Gastrocnemius medialis (tissue), 4 donors: ENCODE measurements around the gene MRPS2. TPM values are rescaled to one million over a fixed set of nuclear protein-coding genes. Genes with fewer than 3 reads are reported as not detected.

Experiments
- ATAC-seq, 2 donors: fragments of 150-250 bp; one replicate each; pipeline ENCODE4 v1.9.1; 2016
- DNase-seq, 2 donors: peaks; one replicate each; pipeline ENCODE4 v3.0.0-alpha.2; 2019
- H3K27ac ChIP-seq, 4 donors: fragments of 200-600 bp; sonication (generic); 1 replicate in 1 of 4; 2 replicates in 3 of 4; pipeline ENCODE4 v1.5.1; 2016 to 2018; ENCODE audit warnings: mild to moderate bottlenecking in 2 of 4, moderate library complexity in 1 of 4
- H3K27me3 ChIP-seq, 3 donors: fragments of 200-600 bp; sonication (generic) in 2 of 3; 1 replicate in 1 of 3; 2 replicates in 2 of 3; pipeline versions ENCODE4 v1.5.1 to v1.6.0; 2016 to 2019; ENCODE audit warnings: mild to moderate bottlenecking in 1 of 3, moderate library complexity in 1 of 3
- H3K36me3 ChIP-seq, 2 donors: fragments of 200-600 bp; sonication (generic) in 1 of 2; one replicate each; pipeline ENCODE4 v1.5.1; 2017 to 2018
- H3K4me1 ChIP-seq, 2 donors: fragments of 200-600 bp; sonication (generic) in 1 of 2; one replicate each; pipeline ENCODE4 v1.5.1; 2016 to 2017; ENCODE audit warnings: mild to moderate bottlenecking in 2 of 2
- H3K4me3 ChIP-seq, 4 donors: fragments of 200-600 bp; sonication (generic) in 3 of 4; 1 replicate in 1 of 4; 2 replicates in 3 of 4; pipeline ENCODE4 v1.5.1; 2016 to 2019; ENCODE audit warnings: mild to moderate bottlenecking in 2 of 4
- H3K9me3 ChIP-seq, 3 donors: fragments of 200-600 bp; sonication (generic) in 2 of 3; 1 replicate in 1 of 3; 2 replicates in 2 of 3; pipeline ENCODE4 v1.5.1; 2016 to 2019
- POLR2A ChIP-seq, 2 donors: fragments of 450-650 bp; IDR thresholded peaks; one replicate each; pipeline ENCODE4 v1.6.1; 2017; ENCODE audit warnings: antibody characterized with exemption in 2 of 2, mild to moderate bottlenecking in 2 of 2, moderate library complexity in 2 of 2
- in situ Hi-C, 4 donors: fragments of 200-750 bp; cut with MboI; loops; one replicate each; pipeline versions ENCODE4 v1.15.0 to v1.8.0; 2017; ENCODE audit warnings: low sequenced_read_pairs in 4 of 4
- intact Hi-C: fragments of 100-400 bp; cut with DNase I; formaldehyde crosslinking; loops from one replicate; pipeline ENCODE4 v1.15.1; 2023; ENCODE audit warnings: low total_unique reads
- total RNA-seq, 4 donors: library from RNA; depleted of rRNA; stranded (reverse); fragments of >200 nt; gene quantifications; one replicate each; pipeline versions ENCODE4 v1.1.0 to v1.2.3, GENCODE V29; 2016
- TF ChIP-seq, protein P1 (sequence below), 5 experiments: fragments of 450-650 bp in 3 of 5; fragments of 200-600 bp in 2 of 5; sonication (generic) in 2 of 5; IDR thresholded peaks in 4 of 5; conservative IDR thresholded peaks in 1 of 5; 1 replicate in 4 of 5; 2 replicates in 1 of 5; pipeline ENCODE4 v1.5.1; 2016 to 2019; ENCODE audit warnings: antibody characterized with exemption in 5 of 5, mild to moderate bottlenecking in 3 of 5, moderate library complexity in 3 of 5

The MRPS2 gene
- total RNA-seq, 4 donors from 2014 or later, result 48.8 to 108 (median 69.5) TPM

DNA sequence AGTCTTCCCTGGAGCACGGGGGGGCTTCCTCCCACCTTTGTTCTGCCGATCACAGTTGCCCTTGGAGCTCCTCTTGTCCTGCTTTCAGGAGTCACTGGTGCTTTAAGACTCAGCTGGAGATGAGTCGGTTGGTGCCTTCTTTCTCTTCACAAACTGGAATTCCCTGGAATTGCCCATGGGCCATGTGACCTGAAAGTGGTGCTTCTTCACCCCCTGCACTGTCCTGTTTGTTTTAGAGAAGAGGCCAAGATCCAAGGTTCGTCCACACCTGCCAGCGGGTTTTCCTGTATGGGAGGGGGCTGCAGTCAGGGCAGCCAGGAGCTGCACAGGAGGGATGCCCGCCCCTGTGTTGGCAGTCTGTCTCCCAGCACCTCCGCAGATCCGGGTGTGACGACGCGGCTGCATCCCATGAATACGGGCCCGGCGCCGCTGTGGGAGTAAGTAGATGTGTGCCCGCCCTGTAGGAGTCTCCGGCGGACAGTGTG, 9.5 kb upstream of the MRPS2 start:
- TF ChIP-seq POLR2A (IDR thresholded peaks at IDR 0.05), result no peak
- TF ChIP-seq, protein P1, sequence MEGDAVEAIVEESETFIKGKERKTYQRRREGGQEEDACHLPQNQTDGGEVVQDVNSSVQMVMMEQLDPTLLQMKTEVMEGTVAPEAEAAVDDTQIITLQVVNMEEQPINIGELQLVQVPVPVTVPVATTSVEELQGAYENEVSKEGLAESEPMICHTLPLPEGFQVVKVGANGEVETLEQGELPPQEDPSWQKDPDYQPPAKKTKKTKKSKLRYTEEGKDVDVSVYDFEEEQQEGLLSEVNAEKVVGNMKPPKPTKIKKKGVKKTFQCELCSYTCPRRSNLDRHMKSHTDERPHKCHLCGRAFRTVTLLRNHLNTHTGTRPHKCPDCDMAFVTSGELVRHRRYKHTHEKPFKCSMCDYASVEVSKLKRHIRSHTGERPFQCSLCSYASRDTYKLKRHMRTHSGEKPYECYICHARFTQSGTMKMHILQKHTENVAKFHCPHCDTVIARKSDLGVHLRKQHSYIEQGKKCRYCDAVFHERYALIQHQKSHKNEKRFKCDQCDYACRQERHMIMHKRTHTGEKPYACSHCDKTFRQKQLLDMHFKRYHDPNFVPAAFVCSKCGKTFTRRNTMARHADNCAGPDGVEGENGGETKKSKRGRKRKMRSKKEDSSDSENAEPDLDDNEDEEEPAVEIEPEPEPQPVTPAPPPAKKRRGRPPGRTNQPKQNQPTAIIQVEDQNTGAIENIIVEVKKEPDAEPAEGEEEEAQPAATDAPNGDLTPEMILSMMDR (IDR thresholded peaks at IDR 0.05 in 4 of 5, conservative IDR thresholded peaks at IDR 0.05 in 1 of 5), result no peak
- ATAC-seq (no peak), DNase-seq (no peak)
- Histone ChIP-seq H3K36me3 (peaks cover 0 to 3% of the 10 kb centered on the region in 2 donors), H3K27ac (no peak overlapping the region), H3K4me1 (no peaks in the 10 kb centered on the region), H3K9me3 (no peaks in the 10 kb centered on the region), H3K4me3 (no peak overlapping the region), H3K27me3 (no peaks in the 10 kb centered on the region)
- intact Hi-C loops (no loop called here), in situ Hi-C loops (no loop called here)

DNA sequence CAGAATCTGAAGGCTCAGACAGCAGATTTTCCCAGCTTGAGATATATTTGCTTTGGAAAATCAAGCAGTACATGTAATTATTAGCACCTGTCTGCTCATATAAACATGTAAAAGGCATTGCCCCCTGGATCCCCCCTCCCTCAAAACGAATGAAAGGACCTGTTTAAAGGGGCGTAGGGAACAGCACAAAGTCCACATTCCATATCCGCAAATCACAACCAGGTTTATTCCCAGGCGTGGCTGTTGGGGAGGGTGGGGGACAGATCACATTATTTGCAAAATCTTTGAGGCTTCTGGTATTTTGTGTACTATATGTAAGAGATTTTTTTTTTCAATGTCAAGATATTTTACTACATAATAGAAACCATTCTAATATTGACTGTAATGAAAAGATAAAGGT, 8.7 kb upstream of the MRPS2 start:
- H3K27me3 ChIP-seq, result no peaks in the 10 kb centered on the region
- H3K9me3 ChIP-seq, result no peaks in the 10 kb centered on the region
- H3K4me3 ChIP-seq, result no peak overlapping the region
- no peak for DNase-seq
- in situ Hi-C loops (no loop called here), intact Hi-C loops (no loop called here)
- ATAC-seq, result no peak
- no peak overlapping the region for H3K27ac ChIP-seq
- no peaks in the 10 kb centered on the region for H3K4me1 ChIP-seq
- H3K36me3 ChIP-seq, result no peaks in the 10 kb centered on the region
- TF ChIP-seq, protein P1 (IDR thresholded peaks at IDR 0.05 in 4 of 5, conservative IDR thresholded peaks at IDR 0.05 in 1 of 5), result no peak
- no peak for TF ChIP-seq POLR2A (IDR thresholded peaks at IDR 0.05)

DNA sequence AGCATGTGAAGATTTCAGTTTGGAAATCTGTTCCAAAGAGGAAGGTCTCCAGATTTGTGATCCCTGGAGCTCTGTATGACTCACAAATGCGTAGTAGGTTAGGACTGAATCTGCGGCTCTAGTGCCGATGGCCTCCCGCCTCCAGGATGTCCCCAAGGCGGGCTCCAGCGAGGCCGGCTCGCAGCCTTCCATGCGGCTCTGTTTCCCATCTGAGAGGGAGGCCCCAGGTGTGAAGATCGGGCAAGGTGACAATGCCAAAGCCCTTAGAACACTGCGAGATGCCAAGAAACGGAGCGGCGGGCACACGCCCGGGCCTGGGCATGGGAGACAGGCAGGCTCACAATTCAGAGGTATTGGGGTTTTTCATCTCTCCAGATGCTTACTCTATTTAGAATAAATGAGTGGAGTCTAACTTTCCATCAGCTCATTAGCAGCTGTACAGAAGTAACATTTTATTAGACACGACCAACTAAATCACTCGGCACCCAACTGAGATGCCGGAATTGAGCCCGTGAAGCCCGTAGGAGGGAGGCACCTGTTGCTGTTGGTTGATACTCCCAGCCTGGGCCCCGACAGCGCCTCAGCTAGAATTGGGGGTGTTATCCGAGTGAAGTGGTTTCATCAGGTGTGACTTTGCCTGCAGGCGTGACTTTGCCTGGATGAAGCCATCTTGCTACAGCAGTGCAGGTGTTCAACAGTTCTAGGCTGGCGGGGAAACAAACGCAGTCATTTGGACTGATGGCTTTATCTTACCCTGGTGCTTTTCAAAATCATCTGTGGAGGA, 7.4 kb upstream of the MRPS2 start:
- Histone ChIP-seq H3K36me3 (no peaks in the 10 kb centered on the region), H3K9me3 (no peaks in the 10 kb centered on the region), H3K4me3 (no peak overlapping the region), H3K27ac (no peak overlapping the region), H3K27me3 (no peaks in the 10 kb centered on the region), H3K4me1 (no peaks in the 10 kb centered on the region)
- intact Hi-C loops, result no loop called here
- TF ChIP-seq, protein P1 (IDR thresholded peaks at IDR 0.05 in 4 of 5, conservative IDR thresholded peaks at IDR 0.05 in 1 of 5), result no peak
- no peak for TF ChIP-seq POLR2A (IDR thresholded peaks at IDR 0.05)
- ATAC-seq (no peak), DNase-seq (no peak)
- in situ Hi-C loops, result no loop called here

DNA sequence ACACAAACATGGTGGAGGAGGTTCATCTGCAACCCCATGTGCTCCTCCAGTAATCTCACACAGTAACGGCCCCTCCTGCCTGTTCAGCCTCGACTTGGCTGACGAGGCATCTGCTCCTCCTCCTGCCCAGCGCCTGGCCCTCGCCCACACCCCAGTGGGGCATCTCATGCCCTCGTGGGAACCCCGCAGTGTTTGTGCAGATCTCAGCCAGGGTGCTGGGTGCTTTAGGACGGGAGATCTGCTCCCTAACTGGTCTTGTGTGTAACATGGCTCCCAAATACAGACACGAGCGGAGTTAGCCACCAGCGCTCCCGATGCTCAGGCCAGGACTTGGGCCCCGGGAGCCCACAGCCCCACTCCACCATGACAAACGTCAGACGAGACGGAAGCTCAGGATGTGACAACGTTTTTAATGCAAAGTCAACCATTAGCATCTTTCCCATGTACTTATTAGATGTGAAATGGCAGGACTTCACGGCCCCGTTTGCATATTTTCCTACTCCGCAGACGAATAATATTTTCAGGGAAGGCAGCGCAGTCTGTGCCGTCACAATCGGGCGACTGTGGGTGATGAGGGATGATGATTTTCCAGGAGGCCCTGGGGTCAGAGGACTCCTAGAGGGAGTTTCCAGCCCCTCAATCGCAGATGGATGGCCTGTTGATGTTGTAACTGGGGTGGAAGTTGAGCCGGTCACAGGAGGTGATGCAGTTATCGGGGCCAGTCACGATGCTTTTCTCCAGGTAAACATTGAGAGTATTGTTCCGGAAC, 5.5 kb upstream of the MRPS2 start:
- Histone ChIP-seq H3K36me3 (no peaks in the 10 kb centered on the region), H3K27ac (no peak overlapping the region), H3K4me1 (peaks cover 3 to 5% of the 10 kb centered on the region in 2 donors), H3K4me3 (no peak overlapping the region), H3K9me3 (no peaks in the 10 kb centered on the region), H3K27me3 (no peaks in the 10 kb centered on the region)
- ATAC-seq, result no peak
- intact Hi-C loops (no loop called here), in situ Hi-C loops (no loop called here)
- TF ChIP-seq POLR2A (IDR thresholded peaks at IDR 0.05), result no peak
- TF ChIP-seq, protein P1 (IDR thresholded peaks at IDR 0.05 in 4 of 5, conservative IDR thresholded peaks at IDR 0.05 in 1 of 5), result no peak
- DNase-seq, result no peak
